HepG2 (cell line): ENCODE measurements around the gene LMX1B. TPM values are rescaled to one million over a fixed set of nuclear protein-coding genes. Genes with fewer than 3 reads are reported as not detected.

Experiments
- ATAC-seq: fragments of 200-7000 bp; cut with Tn5 transposase; 3 replicates; pipeline ENCODE4 v1.9.1; 2020; ENCODE audit warnings: mild to moderate bottlenecking, moderate library complexity
- BruUV-seq: library from RNA; stranded (reverse); fragments of 400-500 nt; replicated peaks from 2 replicates; lab custom pipeline; 2021; lab: Mats Ljungman, UMichigan
- CTCF ChIA-PET: fragments of 300-600 bp; formaldehyde crosslinking; extraction: SDS; loops from one replicate; lab custom pipeline; 2021; ENCODE audit warnings: low total read pairs, inconsistent platforms, low intra/inter-chr PET ratio; lab: Yijun Ruan, JAX
- POLR2A ChIA-PET: fragments of 350-600 bp; sonication (Branson Sonifier 250); formaldehyde crosslinking; loops from one replicate; lab custom pipeline; 2020; ENCODE audit warnings: antibody characterized with exemption, inconsistent platforms; lab: Yijun Ruan, JAX
- DNase-seq: peaks from one replicate; pipeline ENCODE4 v3.0.0-alpha.2; 2015; ENCODE audit warnings: low spot score
- FAIRE-seq: peaks from 3 replicates; lab custom pipeline; 2011; peaks lifted over from hg19 to GRCh38; lab: Jason Lieb, UNC
- H2AFZ ChIP-seq: one replicate; pipeline ENCODE4 v1.6.1; 2011; ENCODE audit warnings: low read length, inconsistent platforms
- H3K27ac ChIP-seq: fragments of 300-600 bp; 3 replicates; pipeline ENCODE4 v1.8.0; 2011; ENCODE audit warnings: mixed run types, mild to moderate bottlenecking, mixed read lengths, low read length, inconsistent platforms; ENCODE audit not compliant: insufficient read depth; ENCODE audit errors: extremely low read length
- H3K27me3 ChIP-seq, 2 experiments: fragments of 200-600 bp in 1 of 2; 2 replicates in 1 of 2; 3 replicates in 1 of 2; pipeline versions ENCODE4 v1.6.0 to v1.8.0; 2011; ENCODE audit warnings: low read length in 2 of 2, mild to moderate bottlenecking in 2 of 2, moderate library complexity in 2 of 2, inconsistent platforms in 1 of 2; ENCODE audit not compliant: insufficient read depth in 2 of 2, control insufficient read depth in 1 of 2
- H3K36me3 ChIP-seq, 2 experiments: fragments of 200-600 bp in 1 of 2; replicated peaks in 1 of 2; 2 replicates in 1 of 2; 3 replicates in 1 of 2; pipeline versions ENCODE4 v1.5.1 to v1.8.0; 2011; ENCODE audit warnings: low read length in 2 of 2, inconsistent platforms in 1 of 2; ENCODE audit not compliant: insufficient read depth in 2 of 2, control insufficient read depth in 1 of 2
- H3K4me1 ChIP-seq: 2 replicates; pipeline ENCODE4 v1.5.1; 2012; ENCODE audit warnings: low read length, inconsistent platforms; ENCODE audit not compliant: insufficient read depth
- H3K4me2 ChIP-seq: 2 replicates; pipeline ENCODE4 v1.6.0; 2011; ENCODE audit warnings: low read depth, low read length, inconsistent platforms
- H3K4me3 ChIP-seq, 3 experiments: fragments of 200-600 bp in 1 of 3; sonication (generic), shearing (Covaris generic) in 1 of 3; replicated peaks in 1 of 3; 2 replicates each; pipeline ENCODE4 v1.5.1; 2011 to 2016; ENCODE audit warnings: low read length in 3 of 3, inconsistent platforms in 2 of 3, low read depth in 2 of 3, mild to moderate bottlenecking in 2 of 3, control low read depth in 1 of 3, mixed read lengths in 1 of 3; ENCODE audit not compliant: insufficient read depth in 1 of 3
- H3K79me2 ChIP-seq: one replicate; pipeline ENCODE4 v1.6.1; 2011; ENCODE audit warnings: low read length, inconsistent platforms; ENCODE audit not compliant: insufficient read depth
- H3K9ac ChIP-seq: 2 replicates; pipeline ENCODE4 v1.6.0; 2011; ENCODE audit warnings: mild to moderate bottlenecking, low read depth, low read length, inconsistent platforms; ENCODE audit not compliant: insufficient read depth
- H3K9me3 ChIP-seq: 2 replicates; pipeline ENCODE4 v1.5.1; 2012; ENCODE audit warnings: mild to moderate bottlenecking, low read length
- H4K20me1 ChIP-seq: 2 replicates; pipeline ENCODE4 v1.6.0; 2011; ENCODE audit warnings: inconsistent platforms, mild to moderate bottlenecking, low read length, moderate library complexity; ENCODE audit not compliant: insufficient read depth
- ARNTL ChIP-seq: sonication (generic); formaldehyde crosslinking; IDR thresholded peaks from 2 replicates; pipeline ENCODE4 v1.4.0; 2020; ENCODE audit warnings: mild to moderate bottlenecking, missing genetic modification reagents
- IRF9 ChIP-seq: sonication (generic); formaldehyde crosslinking; IDR thresholded peaks from 2 replicates; pipeline ENCODE4 v1.8.0; 2022; ENCODE audit warnings: missing genetic modification reagents, mild to moderate bottlenecking, borderline replicate concordance
- NFYC ChIP-seq: IDR thresholded peaks from 2 replicates; pipeline ENCODE4 v1.6.1; 2016; ENCODE audit warnings: missing genetic modification reagents, missing compliant biosample characterization
- NR3C1 ChIP-seq: sonication (generic); formaldehyde crosslinking; IDR thresholded peaks from 2 replicates; pipeline ENCODE4 v1.4.0; 2020; ENCODE audit warnings: missing genetic modification reagents
- PAXIP1 ChIP-seq: sonication (generic); formaldehyde crosslinking; conservative IDR thresholded peaks from 2 replicates; pipeline ENCODE4 v1.4.0; 2020; ENCODE audit warnings: mild to moderate bottlenecking, missing genetic modification reagents, moderate library complexity
- RAD51 ChIP-seq: fragments of 450-650 bp; IDR thresholded peaks from 2 replicates; pipeline ENCODE4 v1.6.1; 2016; ENCODE audit warnings: borderline replicate concordance
- TOE1 ChIP-seq: sonication (generic); formaldehyde crosslinking; IDR thresholded peaks from 2 replicates; pipeline ENCODE4 v1.4.0; 2020; ENCODE audit warnings: mild to moderate bottlenecking, missing genetic modification reagents
- ZBTB33 ChIP-seq: sonication (generic); formaldehyde crosslinking; IDR thresholded peaks from 2 replicates; pipeline ENCODE4 v1.4.0; 2020; ENCODE audit warnings: missing genetic modification reagents
- ZBTB7B ChIP-seq: sonication (generic); formaldehyde crosslinking; IDR thresholded peaks from 2 replicates; pipeline ENCODE4 v1.4.0; 2020; ENCODE audit warnings: missing genetic modification reagents
- ZNF136 ChIP-seq: sonication (generic); formaldehyde crosslinking; IDR thresholded peaks from 2 replicates; pipeline ENCODE4 v1.8.1; 2022; ENCODE audit warnings: low read depth, mild to moderate bottlenecking, moderate library complexity, missing genetic modification reagents
- ZNF205 ChIP-seq: IDR thresholded peaks from 2 replicates; pipeline ENCODE4 v1.6.1; 2018; ENCODE audit warnings: missing biosample characterization, missing genetic modification reagents
- ZNF331 ChIP-seq: sonication (generic); formaldehyde crosslinking; IDR thresholded peaks from 2 replicates; pipeline ENCODE4 v1.4.0; 2020; ENCODE audit warnings: missing genetic modification reagents
- ZNF33A ChIP-seq: sonication (generic); formaldehyde crosslinking; IDR thresholded peaks from 2 replicates; pipeline ENCODE4 v1.5.1; 2020; ENCODE audit warnings: missing genetic modification reagents, mild to moderate bottlenecking, moderate library complexity, borderline replicate concordance
- ZNF652 ChIP-seq: IDR thresholded peaks from 2 replicates; pipeline ENCODE4 v1.6.1; 2016; ENCODE audit warnings: low read depth, borderline replicate concordance
- WGBS: methylation state at CpG from one replicate; pipeline ENCODE4 v1.1.6; 2017; ENCODE audit warnings: low lambda C conversion rate; 5-methylcytosine and 5-hydroxymethylcytosine counted together
- in situ Hi-C: cut with HindIII; loops from 2 replicates; pipeline ENCODE4 v1.10.0; 2017; ENCODE audit warnings: low pct_unique_long_range_greater_than_20kb; ENCODE audit not compliant: extremely low pct_ligation_motif_present
- intact Hi-C: fragments of 100-400 bp; cut with micrococcal nuclease; formaldehyde crosslinking; loops from one replicate; pipeline ENCODE4 v1.10.0; 2022; ENCODE audit not compliant: unreplicated experiment
- polyA plus RNA-seq, 8 experiments: library from polyadenylated mRNA; depleted of rRNA in 3 of 8; stranded (reverse) in 7 of 8; unstranded in 1 of 8; fragments of >200 nt; fragmentation: Illumina TruSeq in 4 of 8; extraction: Trizol in 4 of 8; gene quantifications; 2 replicates each; pipeline versions ENCODE4 v1.2.1 to v1.2.3, GENCODE V29; 2011 to 2016; ENCODE audit warnings: low read depth in 4 of 8, missing spikeins in 1 of 8, mixed read lengths in 1 of 8; ENCODE audit not compliant: insufficient read depth in 1 of 8
- total RNA-seq, 5 experiments: library from RNA; depleted of rRNA; stranded (reverse); fragments of >200 nt; fragmentation: Illumina TruSeq; extraction: Trizol; gene quantifications; 2 replicates each; pipeline ENCODE4 v1.2.3, GENCODE V29; 2016; ENCODE audit warnings: low read depth in 1 of 5

Gene LMX1B
- total and polyA plus RNA-seq, 2 of the 13 experiments (the other 11 are each of a cell fraction or from before 2014, with no cell fraction given) = not detected

GRCh38 chr9:126703866-126704156 is 90.1 kb downstream of the LMX1B start:
- no peaks in the 10 kb centered on the region for H3K36me3 ChIP-seq
- TF ChIP-seq ZNF331 (CRISPR knock-in tag) (no peak), ZNF33A (CRISPR knock-in tag) (no peak), NFYC (CRISPR knock-in tag) (no peak), ZBTB33 (CRISPR knock-in tag) (no peak), IRF9 (CRISPR knock-in tag) (no peak), PAXIP1 (CRISPR knock-in tag) (no peak), ZNF652 (CRISPR knock-in tag) (no peak), ZBTB7B (CRISPR knock-in tag) (no peak), ZNF136 (CRISPR knock-in tag) (no peak), ARNTL (no peak), ZNF205 (CRISPR knock-in tag) (no peak), RAD51 (no peak), NR3C1 (CRISPR knock-in tag) (no peak), TOE1 (CRISPR knock-in tag) (no peak)
- TF ChIP-seq, all 625 proteins: peak for 0
- DNase-seq (no peak), FAIRE-seq (no peak), ATAC-seq (no peak)
- Histone ChIP-seq H3K4me3 (no peak overlapping the region), H3K4me1 (peaks cover 5% of the 10 kb centered on the region), H3K79me2 (no peaks in the 10 kb centered on the region), H3K9ac (no peak overlapping the region), H2AFZ (no peak overlapping the region), H4K20me1 (0 out of 2 replicates have a peak, but pooled peaks cover 1% of the 10 kb centered on the region), H3K9me3 (no peaks in the 10 kb centered on the region), H3K4me2 (no peak overlapping the region), H3K27me3 (peaks cover 10 to 68% of the 10 kb centered on the region in 2 experiments; a peak in 4 of 5 replicates), H3K27ac (no peak overlapping the region)
- ChIA-PET POLR2A (no interaction called here), CTCF (interaction anchor here (3.9 kb wide), 1 partner anchor 77 kb away, joined by 91 read pairs; no protein-coding TSS in a partner anchor)
- 63% methylated on average over 3 of the region's 3 CpGs for WGBS
- in situ Hi-C loops = no loop called here
- intact Hi-C loops = no loop called here
- BruUV-seq = no TSS peak
